WTC11 (cell line): ENCODE results near the gene KDM1A. TPM values are rescaled to one million over a fixed set of nuclear protein-coding genes. Genes with fewer than 3 reads are reported as not detected.

Experiments
- ATAC-seq: fragments of 200-7000 bp; cut with Tn5 transposase; 2 replicates; pipeline ENCODE4 v1.10.0; 2021; ENCODE audit warnings: mild to moderate bottlenecking, moderate library complexity
- CTCF ChIA-PET: fragments of 300-600 bp; sonication (Branson Sonifier 250); formaldehyde crosslinking; loops from one replicate; lab custom pipeline; 2021; ENCODE audit warnings: antibody characterized with exemption; lab: Charles Lee
- POLR2A ChIA-PET: fragments of 350-600 bp; sonication (Branson Sonifier 250); formaldehyde crosslinking; loops from one replicate; lab custom pipeline; 2021; ENCODE audit warnings: antibody characterized with exemption; lab: Charles Lee
- DNase-seq: peaks from one replicate; pipeline ENCODE4 v3.0.0; 2021; ENCODE audit warnings: low spot score
- H3K27ac Mint-ChIP-seq: 2 replicates; pipeline ENCODE4 v1.8.0; 2021; ENCODE audit warnings: mixed read lengths
- H3K27me3 Mint-ChIP-seq: 2 replicates; pipeline ENCODE4 v1.8.0; 2021; ENCODE audit warnings: low read depth, mild to moderate bottlenecking, moderate library complexity, mixed read lengths
- H3K36me3 Mint-ChIP-seq: 2 replicates; pipeline ENCODE4 v1.8.0; 2021; ENCODE audit warnings: mixed read lengths
- H3K4me1 Mint-ChIP-seq: 2 replicates; pipeline ENCODE4 v1.8.0; 2022; ENCODE audit warnings: mixed read lengths
- H3K4me3 Mint-ChIP-seq: 2 replicates; pipeline ENCODE4 v1.8.0; 2021; ENCODE audit warnings: mild to moderate bottlenecking, moderate library complexity, mixed read lengths
- H3K9me3 Mint-ChIP-seq: 2 replicates; pipeline ENCODE4 v1.8.0; 2021; ENCODE audit warnings: mixed read lengths
- ATF1 ChIP-seq: sonication (generic); formaldehyde crosslinking; IDR thresholded peaks from 2 replicates; pipeline ENCODE4 v1.8.1; 2023; ENCODE audit warnings: mild to moderate bottlenecking, moderate library complexity, missing genetic modification reagents
- MYBL2 ChIP-seq: sonication (generic); formaldehyde crosslinking; IDR thresholded peaks from 2 replicates; pipeline ENCODE4 v1.8.1; 2023; ENCODE audit warnings: mild to moderate bottlenecking, moderate library complexity, missing genetic modification reagents
- NFYB ChIP-seq: sonication (generic); formaldehyde crosslinking; conservative IDR thresholded peaks from 2 replicates; pipeline ENCODE4 v1.8.0; 2022; ENCODE audit warnings: low read depth, missing genetic modification reagents
- NR3C1 ChIP-seq: sonication (generic); formaldehyde crosslinking; conservative IDR thresholded peaks from 2 replicates; pipeline ENCODE4 v1.8.1; 2023; ENCODE audit warnings: low read depth, mild to moderate bottlenecking, missing genetic modification reagents
- ZNF138 ChIP-seq: sonication (generic); formaldehyde crosslinking; conservative IDR thresholded peaks from 2 replicates; pipeline ENCODE4 v1.8.1; 2022; ENCODE audit warnings: mild to moderate bottlenecking, moderate library complexity, missing genetic modification reagents
- ZNF416 ChIP-seq: fragments of 250-450 bp; sonication (Bioruptor Pico); IDR thresholded peaks from 2 replicates; pipeline ENCODE4 v1.9.0; 2021; ENCODE audit warnings: mild to moderate bottlenecking, inconsistent platforms
- ZNF423 ChIP-seq: fragments of 250-450 bp; sonication (Bioruptor Pico); IDR thresholded peaks from 2 replicates; pipeline ENCODE4 v2.1.2; 2022; ENCODE audit warnings: mild to moderate bottlenecking, moderate library complexity
- total RNA-seq: library from RNA; stranded (reverse); gene quantifications from 3 replicates; pipeline ENCODE4 v1.2.3, GENCODE V29; 2021
- TF ChIP-seq, protein P1 (sequence below): sonication (generic); formaldehyde crosslinking; IDR thresholded peaks from 2 replicates; pipeline ENCODE4 v1.8.1; 2022; ENCODE audit warnings: mild to moderate bottlenecking, moderate library complexity, missing genetic modification reagents
- TF ChIP-seq, protein P2 (sequence below): fragments of 250-450 bp; sonication (Bioruptor Pico); IDR thresholded peaks from 2 replicates; pipeline ENCODE4 v1.9.0; 2021; ENCODE audit warnings: mild to moderate bottlenecking
- TF ChIP-seq, protein P3 (sequence below): sonication (generic); formaldehyde crosslinking; IDR thresholded peaks from 2 replicates; pipeline ENCODE4 v1.8.0; 2022; ENCODE audit warnings: missing genetic modification reagents
- TF ChIP-seq, protein P4 (sequence below): sonication (generic); formaldehyde crosslinking; IDR thresholded peaks from 2 replicates; pipeline ENCODE4 v1.8.1; 2023; ENCODE audit warnings: mild to moderate bottlenecking, missing genetic modification reagents
- TF ChIP-seq, protein P5 (sequence below): sonication (generic); formaldehyde crosslinking; IDR thresholded peaks from 2 replicates; pipeline ENCODE4 v1.8.0; 2022; ENCODE audit warnings: mild to moderate bottlenecking, missing genetic modification reagents
- TF ChIP-seq, protein P6 (sequence below): fragments of 250-450 bp; sonication (Bioruptor Pico); IDR thresholded peaks from 2 replicates; pipeline ENCODE4 v1.9.0; 2021; ENCODE audit warnings: mild to moderate bottlenecking

Gene KDM1A
- total RNA-seq, 1 experiment from 2014 or later, result 226 TPM

DNA sequence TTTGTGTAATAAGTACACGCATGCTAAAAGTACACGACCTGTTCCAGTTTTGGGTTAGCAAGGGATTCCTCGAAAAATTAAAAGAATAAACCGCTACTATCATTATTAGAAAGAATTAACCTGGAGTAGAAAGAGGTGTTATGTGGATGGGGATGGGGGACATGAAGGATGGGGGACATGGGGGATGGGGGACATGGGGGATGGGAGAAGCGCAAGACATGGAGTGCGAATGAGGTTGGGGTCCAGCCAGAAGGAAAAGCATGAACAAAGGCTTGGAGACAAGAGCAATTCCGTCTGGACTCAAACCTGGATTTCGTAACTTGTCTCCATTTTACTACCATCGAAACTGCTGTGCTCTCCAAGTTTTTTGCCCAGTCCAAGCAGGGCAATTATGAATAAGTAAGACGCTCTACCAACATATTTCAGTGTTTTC, 591 bp upstream of the KDM1A start (continued):
- TF ChIP-seq, protein P1, sequence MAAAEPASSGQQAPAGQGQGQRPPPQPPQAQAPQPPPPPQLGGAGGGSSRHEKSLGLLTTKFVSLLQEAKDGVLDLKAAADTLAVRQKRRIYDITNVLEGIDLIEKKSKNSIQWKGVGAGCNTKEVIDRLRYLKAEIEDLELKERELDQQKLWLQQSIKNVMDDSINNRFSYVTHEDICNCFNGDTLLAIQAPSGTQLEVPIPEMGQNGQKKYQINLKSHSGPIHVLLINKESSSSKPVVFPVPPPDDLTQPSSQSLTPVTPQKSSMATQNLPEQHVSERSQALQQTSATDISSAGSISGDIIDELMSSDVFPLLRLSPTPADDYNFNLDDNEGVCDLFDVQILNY (CRISPR knock-in tag), result no peak
- TF ChIP-seq NFYB (CRISPR knock-in tag) (no peak), ZNF423 (no peak)
- TF ChIP-seq, all 79 proteins: peak for 0

DNA sequence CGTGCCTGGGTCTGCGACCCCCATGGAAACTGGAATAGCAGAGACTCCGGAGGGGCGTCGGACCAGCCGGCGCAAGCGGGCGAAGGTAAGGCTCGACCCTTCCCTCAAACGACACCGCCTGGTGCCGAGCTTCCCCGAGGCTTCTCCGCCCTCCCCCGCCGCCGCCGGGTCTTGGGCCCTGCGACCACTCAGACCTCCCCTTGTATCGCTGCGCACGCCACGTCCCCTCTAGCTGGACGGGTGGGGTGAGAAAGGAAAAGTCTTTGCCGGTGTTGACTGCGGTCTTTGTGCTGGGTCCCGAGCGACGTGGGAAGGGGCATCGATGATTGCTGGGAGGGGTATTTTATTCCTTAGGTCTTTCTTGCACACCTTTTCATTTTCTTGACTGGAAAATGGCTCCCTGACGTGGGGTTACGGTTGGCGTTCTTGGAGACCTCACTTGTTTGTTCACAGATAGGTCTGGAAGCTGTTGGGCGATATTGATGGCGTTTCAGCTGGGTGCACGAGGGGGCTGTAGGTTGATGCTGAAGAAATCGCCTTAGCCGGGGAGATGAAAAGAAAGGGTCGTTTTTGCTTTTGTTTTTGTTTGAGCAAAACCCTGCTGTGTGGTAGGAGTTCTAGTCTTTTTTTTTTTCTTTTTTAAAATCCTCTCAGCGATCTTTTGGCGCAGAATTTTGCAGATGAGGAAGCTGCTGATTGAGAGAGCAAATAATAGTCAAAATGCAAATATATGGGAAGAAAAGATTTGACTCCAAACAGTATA, 776 bp downstream of the KDM1A start:
- H3K9me3 Mint-ChIP-seq, result peaks cover 22% of the 10 kb centered on the region
- ChIA-PET POLR2A (interaction anchor here (0.6 to 1.0 kb wide), 2 partner anchors 11 to 919 kb away, joined by 4 to 5 read pairs; no protein-coding TSS in a partner anchor), CTCF (interaction anchor here (1.2 to 1.7 kb wide), 2 partner anchors 165 to 196 kb away, joined by 3 to 5 read pairs; no protein-coding TSS in a partner anchor)
- DNase-seq (peak; percentile 51), ATAC-seq (peak; percentile 36)
- TF ChIP-seq, protein P2, sequence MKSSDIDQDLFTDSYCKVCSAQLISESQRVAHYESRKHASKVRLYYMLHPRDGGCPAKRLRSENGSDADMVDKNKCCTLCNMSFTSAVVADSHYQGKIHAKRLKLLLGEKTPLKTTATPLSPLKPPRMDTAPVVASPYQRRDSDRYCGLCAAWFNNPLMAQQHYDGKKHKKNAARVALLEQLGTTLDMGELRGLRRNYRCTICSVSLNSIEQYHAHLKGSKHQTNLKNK, result no peak
- TF ChIP-seq, protein P3, sequence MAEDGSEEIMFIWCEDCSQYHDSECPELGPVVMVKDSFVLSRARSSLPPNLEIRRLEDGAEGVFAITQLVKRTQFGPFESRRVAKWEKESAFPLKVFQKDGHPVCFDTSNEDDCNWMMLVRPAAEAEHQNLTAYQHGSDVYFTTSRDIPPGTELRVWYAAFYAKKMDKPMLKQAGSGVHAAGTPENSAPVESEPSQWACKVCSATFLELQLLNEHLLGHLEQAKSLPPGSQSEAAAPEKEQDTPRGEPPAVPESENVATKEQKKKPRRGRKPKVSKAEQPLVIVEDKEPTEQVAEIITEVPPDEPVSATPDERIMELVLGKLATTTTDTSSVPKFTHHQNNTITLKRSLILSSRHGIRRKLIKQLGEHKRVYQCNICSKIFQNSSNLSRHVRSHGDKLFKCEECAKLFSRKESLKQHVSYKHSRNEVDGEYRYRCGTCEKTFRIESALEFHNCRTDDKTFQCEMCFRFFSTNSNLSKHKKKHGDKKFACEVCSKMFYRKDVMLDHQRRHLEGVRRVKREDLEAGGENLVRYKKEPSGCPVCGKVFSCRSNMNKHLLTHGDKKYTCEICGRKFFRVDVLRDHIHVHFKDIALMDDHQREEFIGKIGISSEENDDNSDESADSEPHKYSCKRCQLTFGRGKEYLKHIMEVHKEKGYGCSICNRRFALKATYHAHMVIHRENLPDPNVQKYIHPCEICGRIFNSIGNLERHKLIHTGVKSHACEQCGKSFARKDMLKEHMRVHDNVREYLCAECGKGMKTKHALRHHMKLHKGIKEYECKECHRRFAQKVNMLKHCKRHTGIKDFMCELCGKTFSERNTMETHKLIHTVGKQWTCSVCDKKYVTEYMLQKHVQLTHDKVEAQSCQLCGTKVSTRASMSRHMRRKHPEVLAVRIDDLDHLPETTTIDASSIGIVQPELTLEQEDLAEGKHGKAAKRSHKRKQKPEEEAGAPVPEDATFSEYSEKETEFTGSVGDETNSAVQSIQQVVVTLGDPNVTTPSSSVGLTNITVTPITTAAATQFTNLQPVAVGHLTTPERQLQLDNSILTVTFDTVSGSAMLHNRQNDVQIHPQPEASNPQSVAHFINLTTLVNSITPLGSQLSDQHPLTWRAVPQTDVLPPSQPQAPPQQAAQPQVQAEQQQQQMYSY, result peak; percentile 22; the same call in 1 of the 2 replicates
- 0 out of 2 replicates have a peak, but pooled peaks have one; percentile 3 for TF ChIP-seq NR3C1 (CRISPR knock-in tag)
- H3K27ac Mint-ChIP-seq, result peak overlapping the region; percentile 94
- peak overlapping the region; percentile 96 for H3K4me3 Mint-ChIP-seq
- no peaks in the 10 kb centered on the region for H3K27me3 Mint-ChIP-seq
- peaks cover 35% of the 10 kb centered on the region for H3K36me3 Mint-ChIP-seq
- peaks cover 25% of the 10 kb centered on the region for H3K4me1 Mint-ChIP-seq

DNA sequence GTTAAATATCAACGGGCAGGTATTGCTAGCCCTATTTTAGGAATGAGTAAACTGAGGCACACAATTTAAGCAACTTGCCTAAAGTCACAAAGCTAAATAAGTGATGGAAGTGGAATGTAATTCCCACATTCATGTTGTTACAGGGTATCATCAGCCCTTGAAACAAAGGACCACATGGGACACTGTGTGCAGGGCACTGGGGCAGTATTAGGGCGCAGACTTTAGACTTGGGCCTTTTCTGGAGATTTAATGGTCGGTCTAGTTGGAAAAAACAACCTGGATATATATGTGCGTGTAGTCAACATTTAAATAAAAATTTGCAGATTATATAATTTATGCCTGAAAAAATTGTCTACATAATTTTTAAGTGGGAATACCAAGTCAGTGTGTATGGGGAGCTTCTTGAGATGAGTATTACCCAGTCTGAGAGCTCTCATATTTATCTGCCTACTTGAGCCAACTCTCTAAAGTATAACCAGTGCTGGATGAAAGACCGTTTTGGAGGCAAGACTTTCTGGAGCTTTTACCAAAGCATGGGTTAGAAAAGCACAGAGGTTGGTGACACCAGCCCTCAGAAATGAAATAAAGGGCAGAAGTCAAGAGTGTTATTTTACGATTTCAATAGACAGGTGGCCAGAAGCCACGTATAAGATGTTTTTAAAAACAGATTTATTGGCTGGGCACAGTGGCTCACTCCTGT, 1.6 kb downstream of the KDM1A start:
- no peak for DNase-seq
- ATAC-seq, result no peak
- Mint-ChIP-seq H3K27me3 (no peaks in the 10 kb centered on the region), H3K4me1 (peaks cover 25% of the 10 kb centered on the region), H3K4me3 (peak overlapping the region; percentile 96), H3K9me3 (peaks cover 22% of the 10 kb centered on the region), H3K36me3 (peaks cover 35% of the 10 kb centered on the region), H3K27ac (peak overlapping the region; percentile 65)
- TF ChIP-seq, protein P4, sequence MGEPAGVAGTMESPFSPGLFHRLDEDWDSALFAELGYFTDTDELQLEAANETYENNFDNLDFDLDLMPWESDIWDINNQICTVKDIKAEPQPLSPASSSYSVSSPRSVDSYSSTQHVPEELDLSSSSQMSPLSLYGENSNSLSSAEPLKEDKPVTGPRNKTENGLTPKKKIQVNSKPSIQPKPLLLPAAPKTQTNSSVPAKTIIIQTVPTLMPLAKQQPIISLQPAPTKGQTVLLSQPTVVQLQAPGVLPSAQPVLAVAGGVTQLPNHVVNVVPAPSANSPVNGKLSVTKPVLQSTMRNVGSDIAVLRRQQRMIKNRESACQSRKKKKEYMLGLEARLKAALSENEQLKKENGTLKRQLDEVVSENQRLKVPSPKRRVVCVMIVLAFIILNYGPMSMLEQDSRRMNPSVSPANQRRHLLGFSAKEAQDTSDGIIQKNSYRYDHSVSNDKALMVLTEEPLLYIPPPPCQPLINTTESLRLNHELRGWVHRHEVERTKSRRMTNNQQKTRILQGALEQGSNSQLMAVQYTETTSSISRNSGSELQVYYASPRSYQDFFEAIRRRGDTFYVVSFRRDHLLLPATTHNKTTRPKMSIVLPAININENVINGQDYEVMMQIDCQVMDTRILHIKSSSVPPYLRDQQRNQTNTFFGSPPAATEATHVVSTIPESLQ (CRISPR knock-in tag), result no peak
- TF ChIP-seq, protein P5, sequence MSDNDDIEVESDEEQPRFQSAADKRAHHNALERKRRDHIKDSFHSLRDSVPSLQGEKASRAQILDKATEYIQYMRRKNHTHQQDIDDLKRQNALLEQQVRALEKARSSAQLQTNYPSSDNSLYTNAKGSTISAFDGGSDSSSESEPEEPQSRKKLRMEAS, result 0 out of 2 replicates have a peak, but pooled peaks have one; percentile 39
- POLR2A ChIA-PET, result interaction anchor here (0.6 to 1.0 kb wide), 2 partner anchors 11 to 918 kb away, joined by 4 to 5 read pairs; no protein-coding TSS in a partner anchor
- CTCF ChIA-PET, result interaction anchor here (1.2 to 1.7 kb wide), 2 partner anchors 164 to 195 kb away, joined by 3 to 5 read pairs; no protein-coding TSS in a partner anchor

DNA sequence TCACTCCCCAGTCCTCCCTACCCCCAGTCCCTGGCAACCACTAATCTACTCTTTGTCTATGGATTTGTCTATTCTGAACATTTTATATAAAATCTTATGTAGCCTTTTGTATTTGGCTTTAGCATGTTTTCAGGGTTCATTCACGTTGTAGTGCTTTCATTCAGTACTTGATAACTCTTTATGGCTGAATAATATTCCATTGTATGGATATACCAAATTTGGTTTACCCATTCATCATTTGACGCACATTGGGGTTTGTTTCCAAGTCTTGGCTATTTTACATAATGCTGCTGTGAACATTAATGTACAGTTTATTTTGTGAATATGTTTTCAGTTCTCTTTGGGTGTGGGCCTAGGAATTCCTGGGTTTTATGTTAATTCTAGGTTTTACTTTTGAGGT, 2.6 kb downstream of the KDM1A start:
- POLR2A ChIA-PET, result no interaction called here

More for the DNA sequence above, 2.6 kb downstream of the KDM1A start:
- Mint-ChIP-seq H3K36me3 (peaks cover 35% of the 10 kb centered on the region), H3K27me3 (no peaks in the 10 kb centered on the region), H3K4me3 (peak overlapping the region; percentile 96), H3K9me3 (peaks cover 22% of the 10 kb centered on the region), H3K4me1 (peaks cover 32% of the 10 kb centered on the region), H3K27ac (no peak overlapping the region)
- CTCF ChIA-PET, result no interaction called here
- DNase-seq (no peak), ATAC-seq (no peak)
- TF ChIP-seq, protein P1 (CRISPR knock-in tag), result no peak
- no peak for TF ChIP-seq ZNF416 (CRISPR knock-in tag)
- no peak for TF ChIP-seq MYBL2 (CRISPR knock-in tag)
- no peak for TF ChIP-seq ATF1 (CRISPR knock-in tag)
- TF ChIP-seq ZNF138 (CRISPR knock-in tag), result no peak
- TF ChIP-seq, protein P6, sequence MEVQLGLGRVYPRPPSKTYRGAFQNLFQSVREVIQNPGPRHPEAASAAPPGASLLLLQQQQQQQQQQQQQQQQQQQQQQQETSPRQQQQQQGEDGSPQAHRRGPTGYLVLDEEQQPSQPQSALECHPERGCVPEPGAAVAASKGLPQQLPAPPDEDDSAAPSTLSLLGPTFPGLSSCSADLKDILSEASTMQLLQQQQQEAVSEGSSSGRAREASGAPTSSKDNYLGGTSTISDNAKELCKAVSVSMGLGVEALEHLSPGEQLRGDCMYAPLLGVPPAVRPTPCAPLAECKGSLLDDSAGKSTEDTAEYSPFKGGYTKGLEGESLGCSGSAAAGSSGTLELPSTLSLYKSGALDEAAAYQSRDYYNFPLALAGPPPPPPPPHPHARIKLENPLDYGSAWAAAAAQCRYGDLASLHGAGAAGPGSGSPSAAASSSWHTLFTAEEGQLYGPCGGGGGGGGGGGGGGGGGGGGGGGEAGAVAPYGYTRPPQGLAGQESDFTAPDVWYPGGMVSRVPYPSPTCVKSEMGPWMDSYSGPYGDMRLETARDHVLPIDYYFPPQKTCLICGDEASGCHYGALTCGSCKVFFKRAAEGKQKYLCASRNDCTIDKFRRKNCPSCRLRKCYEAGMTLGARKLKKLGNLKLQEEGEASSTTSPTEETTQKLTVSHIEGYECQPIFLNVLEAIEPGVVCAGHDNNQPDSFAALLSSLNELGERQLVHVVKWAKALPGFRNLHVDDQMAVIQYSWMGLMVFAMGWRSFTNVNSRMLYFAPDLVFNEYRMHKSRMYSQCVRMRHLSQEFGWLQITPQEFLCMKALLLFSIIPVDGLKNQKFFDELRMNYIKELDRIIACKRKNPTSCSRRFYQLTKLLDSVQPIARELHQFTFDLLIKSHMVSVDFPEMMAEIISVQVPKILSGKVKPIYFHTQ (CRISPR knock-in tag), result no peak
- TF ChIP-seq NFYB (CRISPR knock-in tag), result no peak
